Neural progenitor cell (in vitro differentiated cells): ENCODE measurements around the gene HMCN1. TPM values are rescaled to one million over a fixed set of nuclear protein-coding genes. Genes with fewer than 3 reads are reported as not detected.

ENCODE experiments used
- DNase-seq: peaks from one replicate; pipeline ENCODE4 v3.0.0-alpha.2; 2016; ENCODE audit warnings: low spot score
- H2AFZ ChIP-seq: fragments of 200-600 bp; sonication (generic); replicated peaks from 2 replicates; pipeline ENCODE4 v1.6.1; 2016; ENCODE audit warnings: antibody characterized with exemption
- H3F3A ChIP-seq: fragments of 200-600 bp; sonication (generic); 2 replicates; pipeline ENCODE4 v1.6.1; 2016; ENCODE audit warnings: antibody characterized with exemption, low read depth
- H3K27ac ChIP-seq: fragments of 200-600 bp; sonication (generic); 2 replicates; pipeline ENCODE4 v1.5.1; 2016; ENCODE audit warnings: mild to moderate bottlenecking
- H3K27me3 ChIP-seq: fragments of 200-600 bp; sonication (generic); 2 replicates; pipeline ENCODE4 v1.6.1; 2016; ENCODE audit warnings: mild to moderate bottlenecking, moderate library complexity
- H3K36me3 ChIP-seq: fragments of 200-600 bp; sonication (generic); 2 replicates; pipeline ENCODE4 v1.5.1; 2016
- H3K4me1 ChIP-seq: fragments of 200-600 bp; sonication (generic); 2 replicates; pipeline ENCODE4 v1.6.1; 2016; ENCODE audit warnings: mixed run types
- H3K4me2 ChIP-seq: fragments of 200-600 bp; sonication (generic); 2 replicates; pipeline ENCODE4 v1.6.1; 2016
- H3K4me3 ChIP-seq: fragments of 200-600 bp; sonication (generic); 2 replicates; pipeline ENCODE4 v1.5.1; 2016
- H3K79me2 ChIP-seq: fragments of 200-600 bp; sonication (generic); 2 replicates; pipeline ENCODE4 v1.6.1; 2016; ENCODE audit warnings: low read depth
- H3K9ac ChIP-seq: fragments of 200-600 bp; sonication (generic); 2 replicates; pipeline ENCODE4 v1.6.1; 2016
- H3K9me3 ChIP-seq: fragments of 200-600 bp; sonication (generic); 2 replicates; pipeline ENCODE4 v1.5.1; 2016; ENCODE audit warnings: low read depth
- H4K20me1 ChIP-seq: fragments of 200-600 bp; sonication (generic); 2 replicates; pipeline ENCODE4 v1.6.1; 2016; ENCODE audit warnings: low read depth
- H3K27ac Mint-ChIP-seq: 3 replicates; pipeline ENCODE4 v1.8.0; 2021; ENCODE audit warnings: mixed read lengths
- H3K27me3 Mint-ChIP-seq: 2 replicates; pipeline ENCODE4 v1.8.0; 2022; ENCODE audit warnings: low read depth, mild to moderate bottlenecking, inconsistent platforms, moderate library complexity, mixed read lengths; ENCODE audit not compliant: insufficient read depth
- H3K36me3 Mint-ChIP-seq: 3 replicates; pipeline ENCODE4 v1.8.0; 2021; ENCODE audit warnings: mixed read lengths
- H3K4me1 Mint-ChIP-seq: 3 replicates; pipeline ENCODE4 v1.8.0; 2021; ENCODE audit warnings: mixed read lengths
- H3K4me3 Mint-ChIP-seq: 3 replicates; pipeline ENCODE4 v1.8.0; 2021; ENCODE audit warnings: mild to moderate bottlenecking, moderate library complexity, mixed read lengths
- H3K9me3 Mint-ChIP-seq: 3 replicates; pipeline ENCODE4 v1.8.0; 2020; ENCODE audit warnings: mixed read lengths
- CTCF ChIP-seq: fragments of 200-600 bp; sonication (generic); IDR thresholded peaks from 2 replicates; pipeline ENCODE4 v1.5.1; 2017; ENCODE audit warnings: antibody characterized with exemption, mild to moderate bottlenecking
- EZH2 ChIP-seq: fragments of 200-600 bp; sonication (generic); IDR thresholded peaks from 2 replicates; pipeline ENCODE4 v1.6.1; 2017; ENCODE audit warnings: antibody characterized with exemption, mild to moderate bottlenecking, moderate library complexity
- EZH2phosphoT487 ChIP-seq: fragments of 200-600 bp; sonication (generic); IDR thresholded peaks from 2 replicates; pipeline ENCODE4 v1.6.1; 2017; ENCODE audit warnings: antibody characterized with exemption
- total RNA-seq: library from RNA; depleted of rRNA; stranded (reverse); fragments of >200 nt; gene quantifications from 2 replicates; pipeline ENCODE4 v1.2.3, GENCODE V29; 2015; ENCODE audit warnings: low replicate concordance

HMCN1 gene
- total RNA-seq, 1 donor from 2014 or later, result 26.4 TPM

- no peaks in the 10 kb centered on the region for H4K20me1 ChIP-seq
- peaks cover 1% of the 10 kb centered on the region for H3K4me1 Mint-ChIP-seq
- H3K36me3 Mint-ChIP-seq, result peaks cover 3% of the 10 kb centered on the region
- H3K4me1 ChIP-seq, result no peaks in the 10 kb centered on the region
- peaks cover 25% of the 10 kb centered on the region for H3K9me3 Mint-ChIP-seq
- H3K27me3 Mint-ChIP-seq, result no peaks in the 10 kb centered on the region
- no peaks in the 10 kb centered on the region for H3K36me3 ChIP-seq
- H3K27ac ChIP-seq, result no peak overlapping the region
- no peaks in the 10 kb centered on the region for H3F3A ChIP-seq
- no peak for DNase-seq
- no peaks in the 10 kb centered on the region for H3K9me3 ChIP-seq
- H3K27ac Mint-ChIP-seq, result no peak overlapping the region
- no peak overlapping the region for H3K4me2 ChIP-seq
- H3K79me2 ChIP-seq, result no peaks in the 10 kb centered on the region
- TF ChIP-seq CTCF (no peak), EZH2 (no peak), EZH2phosphoT487 (no peak)
- no peak overlapping the region for H3K4me3 Mint-ChIP-seq
- H3K27me3 ChIP-seq, result no peaks in the 10 kb centered on the region
- no peak overlapping the region for H3K4me3 ChIP-seq
- no peak overlapping the region for H3K9ac ChIP-seq
- no peak overlapping the region for H2AFZ ChIP-seq
Measured at GRCh38 chr1:185795181-185795580, 61.0 kb downstream of the HMCN1 start.

GRCh38 chr1:185798505-185798904 is 64.3 kb downstream of the HMCN1 start:
- H3F3A ChIP-seq, result no peaks in the 10 kb centered on the region
- Mint-ChIP-seq H3K36me3 (peaks cover 3% of the 10 kb centered on the region), H3K9me3 (peaks cover 26% of the 10 kb centered on the region), H3K4me3 (no peak overlapping the region), H3K27ac (no peak overlapping the region), H3K27me3 (no peaks in the 10 kb centered on the region), H3K4me1 (no peaks in the 10 kb centered on the region)
- H2AFZ ChIP-seq, result no peak overlapping the region
- no peaks in the 10 kb centered on the region for H3K4me1 ChIP-seq
- no peak overlapping the region for H3K9ac ChIP-seq
- H3K9me3 ChIP-seq, result no peaks in the 10 kb centered on the region
- no peaks in the 10 kb centered on the region for H3K27me3 ChIP-seq
- H3K36me3 ChIP-seq, result no peaks in the 10 kb centered on the region
- no peak overlapping the region for H3K4me2 ChIP-seq
- TF ChIP-seq EZH2 (no peak), CTCF (no peak), EZH2phosphoT487 (no peak)
- no peak overlapping the region for H3K4me3 ChIP-seq
- DNase-seq, result no peak
- H3K79me2 ChIP-seq, result no peaks in the 10 kb centered on the region
- H4K20me1 ChIP-seq, result no peaks in the 10 kb centered on the region
- no peak overlapping the region for H3K27ac ChIP-seq

GRCh38 chr1:185803241-185803640 is 69.0 kb downstream of the HMCN1 start:
- H3K27ac ChIP-seq, result no peak overlapping the region
- TF ChIP-seq EZH2phosphoT487, result no peak
- TF ChIP-seq EZH2, result no peak
- no peak for TF ChIP-seq CTCF
- H3K27me3 ChIP-seq, result no peaks in the 10 kb centered on the region
- H3K9ac ChIP-seq, result no peak overlapping the region
- H3F3A ChIP-seq, result no peaks in the 10 kb centered on the region
- H3K4me3 ChIP-seq, result no peak overlapping the region
- H3K4me2 ChIP-seq, result no peak overlapping the region
- Mint-ChIP-seq H3K9me3 (peaks cover 10% of the 10 kb centered on the region), H3K4me3 (no peak overlapping the region), H3K4me1 (peaks cover 14% of the 10 kb centered on the region), H3K27me3 (no peaks in the 10 kb centered on the region), H3K27ac (no peak overlapping the region), H3K36me3 (no peaks in the 10 kb centered on the region)
- no peaks in the 10 kb centered on the region for H3K79me2 ChIP-seq
- no peaks in the 10 kb centered on the region for H4K20me1 ChIP-seq
- H3K4me1 ChIP-seq, result peaks cover 18% of the 10 kb centered on the region
- no peaks in the 10 kb centered on the region for H3K9me3 ChIP-seq
- no peaks in the 10 kb centered on the region for H3K36me3 ChIP-seq
- no peak for DNase-seq
- no peak overlapping the region for H2AFZ ChIP-seq
